Epithelial cell of proximal tubule (primary cell): ENCODE results near the gene GFRA1. TPM values are rescaled to one million over a fixed set of nuclear protein-coding genes. Genes with fewer than 3 reads are reported as not detected.

Experiments used
- DNase-seq: peaks from one replicate; pipeline ENCODE4 v3.0.0-alpha.2; 2011; ENCODE audit warnings: low read depth
- H3K4me3 ChIP-seq: 2 replicates; pipeline ENCODE4 v1.5.1; 2011; ENCODE audit warnings: low read depth, mild to moderate bottlenecking, low read length
- CTCF ChIP-seq: conservative IDR thresholded peaks from 2 replicates; pipeline ENCODE4 v1.5.1; 2012; ENCODE audit warnings: low read depth, mild to moderate bottlenecking, low read length
- total RNA-seq: library from RNA; depleted of rRNA; stranded (reverse); fragments of >200 nt; gene quantifications from 2 replicates; pipeline ENCODE4 v1.2.3, GENCODE V29; 2015

The GFRA1 gene, protein sequence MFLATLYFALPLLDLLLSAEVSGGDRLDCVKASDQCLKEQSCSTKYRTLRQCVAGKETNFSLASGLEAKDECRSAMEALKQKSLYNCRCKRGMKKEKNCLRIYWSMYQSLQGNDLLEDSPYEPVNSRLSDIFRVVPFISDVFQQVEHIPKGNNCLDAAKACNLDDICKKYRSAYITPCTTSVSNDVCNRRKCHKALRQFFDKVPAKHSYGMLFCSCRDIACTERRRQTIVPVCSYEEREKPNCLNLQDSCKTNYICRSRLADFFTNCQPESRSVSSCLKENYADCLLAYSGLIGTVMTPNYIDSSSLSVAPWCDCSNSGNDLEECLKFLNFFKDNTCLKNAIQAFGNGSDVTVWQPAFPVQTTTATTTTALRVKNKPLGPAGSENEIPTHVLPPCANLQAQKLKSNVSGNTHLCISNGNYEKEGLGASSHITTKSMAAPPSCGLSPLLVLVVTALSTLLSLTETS
- total RNA-seq: 10.6 and 42.7 TPM in 2 replicates

DNA sequence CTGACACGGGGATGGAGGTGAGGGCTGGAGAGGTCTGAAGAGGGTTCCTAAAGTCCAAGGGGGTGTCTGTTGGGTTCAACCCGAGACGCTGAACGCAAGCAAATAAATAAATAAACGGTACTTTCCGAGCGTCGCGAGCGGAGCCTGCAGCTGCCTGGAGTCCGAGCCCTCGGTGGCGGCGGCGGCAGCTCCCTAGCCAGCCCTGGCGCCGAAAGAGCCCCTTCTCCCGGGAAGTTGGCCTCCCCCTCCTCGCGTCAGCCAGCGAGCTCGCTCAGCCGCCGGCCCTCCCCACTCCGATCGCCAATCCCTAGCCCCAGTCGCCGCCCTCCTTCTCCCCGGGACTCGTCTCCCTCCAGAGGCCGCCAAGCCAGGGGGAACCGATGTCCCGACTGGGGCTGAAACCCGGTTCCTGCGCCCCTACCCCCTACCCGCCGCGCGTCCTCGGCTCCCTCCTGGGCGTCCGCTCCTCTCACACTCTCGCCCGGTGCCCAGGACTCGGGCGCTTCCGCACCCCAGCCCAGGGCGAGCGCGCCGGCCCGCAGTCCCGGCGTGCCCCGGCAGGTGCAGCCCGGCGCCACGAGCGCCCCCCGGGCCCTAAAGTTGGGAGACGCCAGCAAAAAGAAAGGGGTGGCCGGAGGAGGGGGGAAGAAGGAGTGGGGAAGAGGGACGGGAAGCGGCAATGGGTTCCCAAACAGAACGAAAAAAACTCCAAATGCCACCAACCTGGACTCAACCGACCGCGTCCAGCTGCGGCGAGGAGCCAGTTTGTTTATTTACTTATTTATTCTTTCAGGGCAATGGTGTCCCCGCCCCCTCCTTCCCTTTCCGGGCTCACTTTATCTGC lies at the start of gene GFRA1:
GFRA1 (minus strand) TSS at position 767 of the 844 bp plus-strand sequence. CDS start 1,177 bp downstream, outside the sequence.
- peak within 1 kb of the TSS; percentile 72 for H3K4me3 ChIP-seq
- DNase-seq: no peak
- peak; percentile 12 for TF ChIP-seq CTCF

GRCh38 chr10:116316503-116316902 lies 43.5 kb upstream of the GFRA1 start:
- no peak overlapping the region for H3K4me3 ChIP-seq
- TF ChIP-seq CTCF: no peak
- DNase-seq: no peak

DNA sequence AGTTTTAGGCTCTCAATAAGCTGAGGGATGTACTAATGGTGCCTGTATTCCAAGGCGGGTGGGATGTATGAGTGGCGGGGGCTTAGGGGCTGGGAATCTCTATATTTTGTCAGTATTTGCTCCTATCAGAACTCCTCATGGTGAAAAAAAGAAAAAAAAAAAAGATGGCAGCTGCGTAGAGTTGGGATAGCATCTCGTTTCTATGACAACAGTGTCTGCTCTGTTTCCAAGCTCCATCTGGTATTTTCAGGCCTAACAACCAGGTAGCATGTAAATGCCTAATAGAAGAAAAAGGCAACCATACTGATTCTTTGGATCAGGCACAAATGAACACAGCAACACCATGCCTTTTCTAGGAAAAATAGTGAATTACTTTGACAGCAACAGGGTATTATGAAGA lies 39.5 kb upstream of the GFRA1 start:
- TF ChIP-seq CTCF: no peak
- H3K4me3 ChIP-seq: no peak overlapping the region

DNA sequence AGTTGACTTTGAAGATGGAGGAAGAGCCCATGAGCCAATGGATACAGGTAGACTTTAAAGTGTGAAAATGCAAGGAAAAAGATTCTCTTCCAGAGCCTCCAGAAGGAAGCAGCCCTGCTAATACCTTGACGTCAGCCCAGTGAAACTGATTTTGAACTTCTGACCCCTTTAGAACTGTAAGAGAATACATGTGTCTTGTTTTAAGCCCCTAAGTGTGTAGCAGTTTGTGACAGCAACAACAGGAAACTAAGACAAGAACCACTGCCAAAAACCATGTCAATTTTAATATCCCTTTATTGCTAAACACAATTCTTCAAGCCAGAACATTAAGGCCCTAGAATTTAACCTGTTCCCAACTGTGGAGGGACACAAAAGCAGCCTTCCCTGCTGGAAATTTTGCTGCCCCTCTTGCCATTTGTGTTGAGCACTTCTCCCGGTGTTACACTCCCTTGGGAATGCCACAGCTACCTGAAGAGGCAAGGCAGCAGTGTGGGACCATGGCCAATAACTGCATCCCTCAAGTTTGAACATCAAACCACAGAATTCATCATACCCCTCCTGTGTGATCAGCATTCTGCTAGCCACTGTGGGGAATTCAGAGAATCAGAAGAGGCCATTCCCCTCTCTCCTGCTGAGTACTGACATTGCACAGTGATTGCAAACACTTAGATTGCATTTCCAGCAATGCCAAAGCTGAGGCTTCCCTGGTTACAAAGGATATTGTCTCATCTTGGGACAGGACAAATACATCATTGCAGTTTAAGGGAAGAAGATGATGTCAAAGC lies 38.9 kb upstream of the GFRA1 start:
- H3K4me3 ChIP-seq: no peak overlapping the region
- TF ChIP-seq CTCF: no peak
- DNase-seq: no peak

More for the DNA sequence above, 39.5 kb upstream of the GFRA1 start:
- DNase-seq: no peak

GRCh38 chr10:116311016-116311415 lies 38.0 kb upstream of the GFRA1 start:
- no peak for DNase-seq
- no peak for TF ChIP-seq CTCF
- H3K4me3 ChIP-seq: no peak overlapping the region

DNA sequence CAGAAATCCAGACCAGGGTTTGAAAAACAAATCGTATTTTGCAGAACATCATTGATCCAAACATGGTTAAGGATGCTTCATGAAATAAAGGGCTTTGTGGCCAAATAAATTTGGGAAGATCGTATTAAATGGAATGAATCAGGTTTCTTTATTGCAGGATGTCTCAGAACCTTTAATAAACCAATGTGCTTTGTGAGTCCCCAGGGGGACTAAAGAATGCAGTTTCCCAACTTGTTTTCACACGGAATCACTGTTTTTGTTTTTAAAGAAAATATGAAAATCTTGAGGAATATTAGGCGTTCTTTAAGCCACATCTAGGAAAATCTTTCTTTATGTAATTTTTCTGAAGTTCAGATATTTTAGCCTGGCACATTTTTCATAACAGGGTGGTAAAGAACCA lies 34.4 kb upstream of the GFRA1 start:
- H3K4me3 ChIP-seq: no peak overlapping the region
- no peak for DNase-seq
- no peak for TF ChIP-seq CTCF
